HG03095 (cell line): Measurements from ENCODE around the gene POC1B.

Experiments used
- ATAC-seq: cut with Tn5 transposase; IDR thresholded peaks from one replicate; pipeline ENCODE4 v1.9.1; 2021; ENCODE audit warnings: moderate library complexity; ENCODE audit not compliant: unreplicated experiment

The POC1B gene

DNA sequence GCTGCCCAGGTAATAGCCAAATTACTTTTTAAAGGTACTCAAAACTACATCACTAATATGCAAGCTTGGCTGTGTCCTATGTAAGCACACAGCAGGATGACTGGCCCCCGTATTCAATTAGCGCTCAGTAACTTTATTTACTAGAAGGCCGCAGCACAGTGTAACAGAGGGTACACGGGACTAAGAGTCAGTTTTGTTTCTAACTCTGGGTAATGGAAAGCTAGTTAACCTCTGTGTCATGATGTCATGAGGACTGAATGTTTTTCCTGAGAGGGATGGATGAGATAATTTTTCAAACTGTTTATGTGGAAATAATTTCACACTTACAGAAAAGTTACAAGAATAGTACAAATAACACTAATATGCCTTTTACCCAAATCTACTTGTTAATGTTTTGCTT lies 28.4 kb downstream of the POC1B start:
- ATAC-seq = no peak

DNA sequence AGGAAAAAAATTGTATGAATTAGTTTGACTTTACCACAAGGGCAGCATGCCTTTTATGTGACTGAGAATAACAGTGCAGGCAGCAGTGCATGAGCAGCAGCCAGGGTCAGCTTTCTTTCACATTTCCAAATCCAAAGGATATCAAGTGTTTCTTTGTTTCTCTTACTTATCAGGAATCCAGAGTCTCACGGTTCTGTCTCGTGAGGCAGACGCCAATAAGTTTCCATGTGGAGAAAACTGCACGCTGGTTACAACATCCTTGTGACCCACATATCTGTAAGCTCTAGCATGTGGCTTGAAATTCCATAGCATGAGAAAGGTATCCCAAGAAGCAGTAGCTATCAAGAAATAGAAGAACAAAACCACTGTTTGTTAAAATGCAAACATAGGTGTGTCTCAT lies 28.8 kb downstream of the POC1B start:
- ATAC-seq = no peak

DNA sequence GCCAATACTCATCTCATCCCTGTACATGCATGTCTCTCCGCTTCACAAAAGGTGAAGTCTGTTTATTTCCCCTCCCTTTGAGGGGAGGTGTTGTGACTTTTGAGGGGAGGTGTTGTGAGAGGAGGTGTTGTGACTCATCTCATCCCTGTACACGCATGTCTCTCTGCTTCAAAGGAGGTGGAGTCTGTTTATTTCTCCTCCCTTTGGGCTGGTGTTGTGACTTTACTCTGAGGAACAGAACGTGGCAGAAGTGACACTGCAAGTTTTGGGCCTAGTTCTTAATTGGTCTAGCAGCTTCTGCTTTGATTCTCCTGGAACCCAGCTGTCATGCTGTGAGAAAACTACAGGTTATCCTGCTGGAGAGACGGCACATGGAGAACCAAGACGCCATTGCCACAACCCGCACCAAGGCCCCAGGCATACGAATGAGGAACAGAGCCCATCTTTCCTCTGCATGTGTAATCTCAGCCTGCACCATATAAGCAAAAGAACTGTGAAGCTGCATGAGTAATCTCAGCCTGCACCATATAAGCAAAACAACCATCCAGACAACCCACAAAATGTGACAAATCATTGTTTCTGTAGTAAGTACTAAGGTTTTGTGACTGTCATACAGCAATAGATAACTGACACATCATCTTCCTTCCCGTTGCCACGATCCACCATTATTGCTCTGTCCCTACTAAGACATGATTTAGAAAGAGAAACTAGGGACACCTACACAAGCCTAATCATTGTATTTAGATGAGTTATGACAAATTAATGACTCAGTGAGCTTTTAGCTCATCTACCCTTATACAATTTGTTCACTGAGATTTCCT lies 31.2 kb downstream of the POC1B start:
- peak; percentile 59 for ATAC-seq

DNA sequence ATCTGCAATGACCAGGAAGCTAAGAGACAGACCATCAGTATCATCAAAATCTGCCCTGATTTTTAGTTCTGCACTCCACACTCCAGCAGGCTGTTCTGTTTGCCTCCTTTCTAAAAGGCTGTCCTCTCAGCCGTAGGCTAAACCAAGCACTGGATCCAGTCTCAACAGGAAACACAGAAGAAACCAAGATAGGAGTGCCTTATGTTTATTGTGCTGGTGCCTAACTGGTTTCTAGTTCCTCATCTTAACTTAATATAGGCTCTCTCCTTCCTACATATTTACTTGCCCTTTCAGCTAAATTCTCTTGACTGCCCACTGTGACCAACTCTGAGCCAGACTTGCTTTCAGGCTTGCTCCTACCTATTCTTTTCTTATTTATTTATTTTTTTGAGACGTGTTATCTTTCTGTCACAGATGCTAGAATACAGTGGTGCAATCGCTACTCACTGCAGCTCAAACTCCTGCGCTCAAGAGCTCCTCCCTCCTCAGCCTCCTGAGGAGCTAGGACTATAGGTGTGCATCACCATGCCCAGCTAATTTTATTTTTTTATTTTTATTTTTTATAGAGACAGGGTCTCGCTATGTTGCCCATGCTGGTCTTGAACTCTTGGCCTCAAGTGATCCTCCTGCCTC lies 32.1 kb downstream of the POC1B start:
- no peak for ATAC-seq

DNA sequence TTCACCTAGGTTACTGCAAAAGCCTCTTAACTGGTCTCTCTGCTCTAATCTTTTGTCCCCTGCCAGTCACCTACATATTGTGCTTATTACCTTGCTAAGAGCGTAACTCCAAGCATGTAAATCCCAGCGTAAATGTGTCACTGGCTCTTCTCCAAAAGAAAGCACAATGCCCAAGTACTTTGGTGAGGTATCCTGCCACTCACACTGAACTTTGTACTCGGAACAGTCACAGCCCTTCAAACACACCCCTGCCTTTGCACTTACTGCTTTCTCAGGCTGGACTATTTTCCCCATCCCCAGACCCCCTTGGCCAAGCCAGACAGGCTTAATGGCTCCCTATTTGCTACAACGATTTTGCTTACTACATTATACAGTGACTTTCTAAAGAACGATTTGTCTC lies 33.0 kb downstream of the POC1B start:
- no peak for ATAC-seq

DNA sequence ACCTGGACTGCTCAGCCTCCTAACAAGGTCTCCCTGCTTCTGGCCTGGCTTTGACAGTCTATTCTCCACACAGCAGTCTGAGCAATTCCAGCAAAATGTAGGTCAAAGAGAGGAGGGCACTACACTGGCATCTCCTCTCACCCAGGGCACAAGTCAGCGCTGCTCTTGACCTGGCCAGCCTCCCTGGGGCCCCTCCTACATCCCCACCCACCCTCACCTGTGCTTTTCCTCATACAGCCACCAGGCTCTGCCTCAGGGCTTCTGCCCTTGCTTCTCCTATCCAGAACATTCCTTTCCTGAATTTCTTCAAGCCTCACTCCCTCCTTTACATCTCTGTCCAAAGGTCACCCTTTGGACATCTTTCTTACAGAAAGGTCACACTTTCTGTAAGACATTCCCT lies 34.9 kb downstream of the POC1B start:
- ATAC-seq = no peak

DNA sequence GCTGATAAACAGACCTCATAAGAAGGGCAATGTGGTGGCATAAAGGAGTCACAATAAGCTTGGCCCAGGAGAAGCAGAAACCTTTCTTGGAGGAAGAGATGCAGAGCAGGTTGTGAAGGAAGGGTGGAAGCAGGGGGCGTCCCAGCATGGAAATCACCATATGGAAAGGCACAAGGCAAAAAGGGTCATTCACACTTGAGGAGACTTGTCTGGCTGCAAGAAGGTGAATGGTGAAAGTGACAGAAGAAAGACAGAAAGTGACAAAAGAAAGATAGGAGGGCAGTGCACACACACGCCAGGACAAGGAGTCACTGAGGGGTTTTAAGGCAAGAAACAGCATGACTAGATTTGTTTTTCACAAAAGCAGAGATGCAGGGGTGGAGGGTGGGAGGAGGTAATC lies 39.6 kb downstream of the POC1B start:
- no peak for ATAC-seq

DNA sequence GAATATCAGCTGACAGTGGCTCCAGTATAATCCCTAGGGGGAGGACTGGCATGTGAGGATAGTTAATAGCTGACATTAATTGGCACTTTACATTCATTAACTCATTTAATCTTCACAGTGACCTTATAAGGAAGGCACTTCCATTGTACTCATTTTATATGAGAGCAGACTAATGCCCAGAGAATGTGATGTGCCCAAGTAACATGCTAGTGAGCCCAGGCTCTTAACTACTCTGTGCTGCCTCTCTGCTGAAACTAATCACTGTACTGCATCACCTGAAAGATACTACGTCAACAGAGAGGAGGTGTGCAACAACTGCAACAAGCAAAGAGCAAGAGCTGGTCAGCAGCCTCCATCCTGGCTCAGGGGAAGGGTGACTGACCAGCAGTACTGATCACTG lies 41.4 kb downstream of the POC1B start:
- no peak for ATAC-seq

DNA sequence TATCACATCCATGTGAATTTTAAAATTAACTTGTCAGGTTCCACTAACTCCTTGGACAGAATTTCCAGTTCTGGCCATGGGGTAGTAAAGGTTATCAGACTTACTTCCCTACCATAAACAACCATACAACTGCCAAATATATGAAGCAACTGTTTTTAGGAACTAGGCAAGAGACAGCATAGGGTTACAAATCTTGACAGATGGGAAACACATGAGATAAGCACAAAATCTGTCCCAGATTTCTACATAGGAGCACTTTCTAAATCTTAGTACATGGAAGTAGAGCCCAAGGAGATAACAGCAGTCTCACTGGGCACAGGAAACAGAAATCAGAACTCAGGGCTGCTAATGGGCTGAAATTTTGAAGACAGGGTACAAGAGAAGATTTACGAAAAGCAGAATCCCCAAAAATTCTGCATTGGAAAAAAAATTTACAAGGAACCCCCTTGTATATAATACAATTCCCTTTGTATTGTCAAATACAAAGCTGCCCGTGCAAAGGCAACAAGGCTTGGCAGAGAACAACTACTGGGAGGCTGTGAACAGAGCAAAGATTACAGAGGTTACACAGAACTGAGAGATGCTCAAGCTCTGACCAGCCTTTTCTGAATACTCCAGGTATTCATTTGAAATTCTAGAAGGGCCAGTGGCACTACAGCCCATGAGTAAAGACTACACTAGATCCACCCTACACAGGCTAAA lies 44.5 kb downstream of the POC1B start:
- ATAC-seq = no peak

DNA sequence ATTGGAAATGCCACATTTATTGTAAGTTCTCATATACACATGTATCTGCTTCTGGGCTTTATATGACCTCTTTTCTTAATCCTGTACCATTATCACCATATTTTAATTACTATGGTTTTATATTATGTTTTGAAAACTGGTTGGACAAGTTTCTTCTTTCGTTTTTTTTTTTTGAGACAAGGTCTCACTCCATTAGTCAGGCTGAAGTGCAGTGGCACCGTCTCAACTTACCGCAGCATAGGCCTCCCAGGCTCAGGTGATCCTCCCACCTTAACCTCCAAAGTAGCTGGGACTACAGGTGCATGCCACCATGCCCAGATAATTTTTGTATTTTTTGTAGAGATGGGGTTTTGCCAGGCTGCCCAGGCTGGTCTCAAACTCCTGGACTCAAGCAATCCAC lies 45.9 kb downstream of the POC1B start:
- no peak for ATAC-seq

DNA sequence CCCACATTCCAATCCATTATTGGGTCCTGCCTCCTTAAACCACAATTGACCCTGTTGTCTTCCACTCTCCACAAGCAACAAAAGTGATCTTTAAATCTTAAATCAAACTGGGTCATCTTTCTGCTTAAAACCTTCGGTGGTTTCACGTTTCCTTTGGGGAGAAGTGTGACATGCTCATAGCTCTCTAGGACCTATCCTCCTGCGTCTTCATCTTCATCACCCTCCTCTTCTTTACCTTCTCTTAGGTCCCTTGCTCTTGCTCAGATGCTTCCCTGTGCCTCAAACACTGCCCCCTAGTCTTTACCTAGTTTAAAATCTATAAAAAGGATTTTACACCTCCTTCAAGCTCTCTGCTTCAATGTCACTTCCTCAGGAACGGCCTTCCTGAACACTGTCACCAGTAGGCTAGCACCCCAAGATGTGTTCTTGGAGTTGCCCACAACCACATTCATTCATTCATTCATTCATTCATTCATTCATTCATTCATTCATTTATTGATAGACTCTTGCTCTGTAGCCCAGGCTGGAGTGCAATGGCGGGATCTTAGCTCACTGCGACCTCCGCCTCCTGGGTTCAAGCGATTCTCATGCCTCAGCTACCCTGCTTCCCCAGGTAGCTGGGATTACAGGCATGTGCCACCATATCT lies 48.1 kb downstream of the POC1B start:
- no peak for ATAC-seq

DNA sequence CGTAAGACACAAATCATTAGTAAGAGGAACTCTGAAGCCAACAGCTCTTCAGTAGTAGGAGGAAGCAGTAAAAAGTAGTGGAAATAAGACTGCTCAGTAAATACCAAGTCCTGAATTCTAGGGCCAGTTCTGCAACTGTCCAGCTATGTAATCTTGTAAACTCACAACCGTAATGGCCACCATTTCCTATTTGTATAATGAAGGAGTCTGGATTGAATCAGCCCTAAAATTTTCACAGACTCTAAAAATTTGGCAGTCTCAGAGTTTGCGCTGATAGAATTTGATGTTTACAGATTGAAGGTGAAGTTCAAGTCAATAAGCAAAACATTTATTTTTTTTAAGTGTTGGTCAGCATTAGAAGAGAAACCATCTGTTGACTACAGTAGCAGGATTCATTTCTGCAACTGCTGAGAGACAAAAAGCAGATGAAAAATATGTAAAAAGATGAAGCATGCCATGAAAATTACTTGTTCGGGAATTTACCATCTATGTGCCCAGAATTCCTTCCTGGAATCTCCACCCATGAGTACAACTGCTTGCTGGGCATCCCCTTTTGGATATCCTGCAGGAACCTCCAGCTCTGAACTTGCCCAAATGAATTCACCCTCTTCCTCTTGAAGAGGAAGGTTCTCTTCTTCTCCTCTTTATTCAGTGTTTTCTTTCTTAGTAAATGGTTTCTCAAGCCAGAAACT lies 48.8 kb downstream of the POC1B start:
- no peak for ATAC-seq

DNA sequence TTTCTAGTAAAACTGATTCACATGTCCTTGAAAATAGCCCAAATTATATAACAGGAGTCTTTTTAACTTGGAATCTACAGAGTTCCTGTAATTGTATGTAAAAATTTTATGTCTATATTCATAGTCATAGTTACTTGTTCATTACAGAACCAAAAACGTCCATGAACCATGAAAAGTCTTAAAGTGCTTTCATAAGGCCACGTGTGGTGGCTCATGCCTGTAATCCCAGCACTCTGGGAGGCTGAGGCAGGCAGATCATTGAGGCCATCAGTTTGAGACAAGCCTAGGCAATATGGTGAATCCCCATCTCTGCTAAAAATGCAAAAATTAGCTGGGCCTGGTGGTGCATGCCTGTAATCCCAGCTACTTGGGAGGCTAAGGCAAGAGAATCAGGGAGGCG lies 49.6 kb downstream of the POC1B start:
- ATAC-seq = no peak

DNA sequence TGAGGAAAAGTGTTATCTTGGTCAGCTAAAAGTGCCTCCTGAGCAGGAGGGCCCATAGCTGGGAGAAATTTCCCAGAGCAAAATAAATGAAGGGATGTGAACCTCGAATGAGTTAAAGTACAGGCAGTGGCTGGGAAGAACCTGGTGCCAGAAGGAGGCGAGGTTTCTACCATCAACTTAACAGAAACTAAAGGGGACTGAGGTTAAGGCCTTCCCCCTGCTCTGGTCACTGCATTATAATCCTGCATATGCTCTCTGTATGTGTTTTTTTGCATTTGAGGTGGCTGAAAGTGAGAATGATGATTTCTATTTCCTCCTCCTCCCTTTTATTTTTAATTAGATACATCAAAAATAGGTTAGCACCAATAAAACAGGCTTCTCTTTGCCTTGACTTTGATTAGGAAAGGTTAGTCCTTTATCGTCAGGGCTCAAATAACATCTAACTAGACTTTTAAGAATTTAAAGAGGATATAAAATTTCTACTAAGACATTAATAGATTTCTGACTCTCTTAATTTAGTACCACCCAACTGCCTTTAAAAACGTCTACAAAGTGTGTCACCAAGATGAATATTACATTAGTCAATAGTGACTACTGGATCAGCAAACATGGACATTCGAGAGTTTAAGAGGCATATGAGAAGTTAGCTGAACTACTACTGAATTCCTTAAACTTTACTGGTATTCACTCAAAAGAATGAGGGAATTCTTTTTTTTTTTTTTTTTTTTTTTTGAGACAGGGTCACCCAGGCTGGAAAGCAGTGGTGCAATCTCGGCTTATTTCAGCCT lies 50.5 kb downstream of the POC1B start:
- peak; percentile 59 for ATAC-seq

DNA sequence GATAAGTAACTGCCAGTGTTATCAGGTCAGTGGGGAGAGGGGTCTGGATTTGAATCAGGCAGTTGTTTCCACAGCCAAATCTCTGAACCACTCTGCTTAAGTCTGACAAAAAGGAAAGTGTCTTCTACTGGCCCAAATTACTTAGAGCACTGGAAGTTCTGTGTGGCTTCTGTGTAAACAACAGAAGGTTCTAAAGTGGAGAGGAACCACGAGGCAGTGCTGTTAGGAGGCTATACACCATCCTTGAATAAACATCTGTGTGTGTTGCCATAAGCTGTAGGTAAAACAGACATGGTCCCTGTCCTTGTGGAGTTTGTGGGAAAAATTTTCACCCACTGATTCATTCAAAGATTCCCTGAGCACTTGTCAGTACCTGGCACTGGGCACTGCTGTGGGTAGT lies 51.2 kb downstream of the POC1B start:
- ATAC-seq = no peak

DNA sequence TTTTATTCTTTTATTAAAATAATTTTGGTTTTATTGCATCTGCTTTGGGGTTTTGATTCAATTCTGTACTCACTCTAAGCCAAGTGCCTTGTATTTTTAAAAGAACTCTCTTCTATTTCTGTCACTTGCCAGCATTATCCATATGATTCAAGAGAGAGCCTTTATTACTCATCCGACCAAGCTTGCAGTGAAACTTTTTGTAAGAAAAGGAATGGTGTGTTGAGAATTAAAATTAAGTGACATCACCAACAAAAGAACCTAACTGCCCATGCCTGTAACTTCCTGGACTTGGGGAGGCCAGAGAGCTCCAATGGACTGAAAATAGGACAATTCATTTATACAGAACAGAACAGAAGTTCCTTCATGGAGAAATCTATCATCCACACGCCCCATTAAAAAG lies 53.3 kb downstream of the POC1B start:
- ATAC-seq = no peak

DNA sequence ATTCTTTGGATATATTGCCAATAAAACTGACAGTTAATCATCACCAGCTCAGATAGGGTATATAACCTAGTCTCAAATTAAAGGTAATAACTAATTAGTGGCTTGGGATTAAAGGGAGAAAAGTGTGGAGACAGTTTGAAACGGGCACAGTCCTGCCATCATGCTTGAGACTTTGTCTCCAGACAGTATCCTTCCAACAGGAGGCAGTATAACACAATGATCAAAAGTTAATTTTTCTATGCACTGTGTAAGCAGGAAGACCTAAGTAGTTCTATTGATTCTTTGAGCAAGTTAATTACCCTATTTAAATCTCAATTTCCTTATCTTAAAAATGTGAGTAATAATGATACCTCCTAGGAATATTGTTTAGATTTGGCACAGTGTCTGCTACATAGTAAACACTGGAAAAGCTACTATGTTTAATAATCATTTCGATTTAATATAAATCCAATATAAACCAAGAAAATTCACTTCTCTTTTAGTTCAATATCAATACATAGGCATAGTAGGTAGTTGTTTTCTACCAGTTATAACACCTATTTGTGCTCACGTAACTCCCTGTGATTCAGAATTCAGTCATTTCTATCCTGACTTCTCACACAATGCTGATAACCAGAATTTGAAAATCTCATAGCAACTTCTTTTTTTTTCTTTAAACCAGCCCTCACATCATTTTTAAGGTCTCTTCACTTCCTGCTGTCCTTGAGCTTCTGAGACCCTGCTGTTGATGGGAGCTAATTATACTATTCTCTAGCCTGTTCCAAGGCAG lies 54.9 kb downstream of the POC1B start:
- peak; percentile 38 for ATAC-seq

DNA sequence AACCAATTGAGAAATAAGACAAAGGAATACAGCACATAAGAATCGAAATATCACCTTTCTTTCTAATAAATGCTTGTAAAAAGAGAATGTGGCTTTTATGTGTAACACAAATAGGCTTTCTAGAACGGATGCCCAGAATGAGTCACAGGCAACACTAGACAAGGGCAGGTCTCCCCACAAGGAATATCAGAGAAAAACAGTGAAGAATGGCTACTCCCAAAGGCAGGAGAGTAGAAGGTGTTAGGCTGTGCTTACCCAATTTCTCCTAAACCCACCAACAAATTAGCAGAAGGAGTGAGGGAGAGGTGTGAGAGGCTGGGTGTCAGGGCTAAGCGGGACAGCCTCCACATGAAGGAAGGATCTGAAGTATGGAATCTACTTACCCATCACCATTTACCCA lies 56.5 kb downstream of the POC1B start:
- peak; percentile 69 for ATAC-seq

DNA sequence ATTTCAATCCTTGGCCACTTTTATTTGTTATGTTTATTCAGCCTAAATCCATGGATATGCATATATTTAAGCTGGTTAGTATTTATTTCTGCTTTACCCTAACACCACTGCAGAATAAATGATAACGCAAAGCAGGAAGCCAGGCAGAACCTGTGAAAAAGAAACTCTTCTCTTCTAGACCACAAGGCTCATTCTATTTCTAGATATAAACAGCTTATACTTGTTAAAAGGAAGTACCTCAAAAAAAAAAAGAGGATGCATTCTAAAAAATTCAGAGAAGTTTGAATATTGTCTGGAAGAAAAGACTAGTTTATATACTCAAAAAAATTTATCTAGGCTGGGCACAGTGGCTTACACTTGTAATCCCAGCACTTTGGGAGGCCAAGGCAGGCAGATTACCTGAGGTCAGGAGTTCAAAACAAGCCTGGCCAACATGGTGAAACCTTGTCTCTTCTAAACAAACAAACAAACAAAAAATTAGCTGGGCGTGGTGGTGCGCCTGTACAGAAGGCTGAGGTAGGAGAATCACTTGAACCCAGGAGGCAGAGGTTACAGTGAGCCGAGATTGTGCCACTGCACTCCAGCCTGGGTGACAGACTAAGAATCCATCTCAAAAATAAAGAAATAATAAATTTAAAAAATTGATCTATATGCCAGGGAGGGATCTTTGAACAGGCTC lies 57.1 kb downstream of the POC1B start:
- ATAC-seq = peak; percentile 83
